Nephron progenitor cell (in vitro differentiated cells): Measurements from ENCODE around the gene LCAT.
"Not testable (repeated sequence)": the region's sequence is repeated elsewhere in the genome, so short reads cannot be mapped to it uniquely, and the experiment has no call there.

ENCODE experiments used
- DNase-seq: peaks from one replicate; pipeline ENCODE4 v3.0.0; 2021
- H3K27ac Mint-ChIP-seq: 2 replicates; pipeline ENCODE4 v1.8.0; 2021; ENCODE audit warnings: mild to moderate bottlenecking, moderate library complexity, mixed read lengths
- H3K27me3 Mint-ChIP-seq: 2 replicates; pipeline ENCODE4 v1.8.0; 2021; ENCODE audit warnings: mild to moderate bottlenecking, low read depth, mixed read lengths; ENCODE audit not compliant: poor library complexity
- H3K36me3 Mint-ChIP-seq: 2 replicates; pipeline ENCODE4 v1.8.0; 2021; ENCODE audit warnings: low read depth, mixed read lengths
- H3K4me1 Mint-ChIP-seq: 2 replicates; pipeline ENCODE4 v1.8.0; 2021; ENCODE audit warnings: mixed read lengths
- H3K4me3 Mint-ChIP-seq: 2 replicates; pipeline ENCODE4 v1.8.0; 2021; ENCODE audit warnings: mild to moderate bottlenecking, moderate library complexity, mixed read lengths
- H3K9me3 Mint-ChIP-seq: 2 replicates; pipeline ENCODE4 v1.8.0; 2021; ENCODE audit warnings: mild to moderate bottlenecking, moderate library complexity, mixed read lengths
- CTCF ChIP-seq: fragments of 200-600 bp; sonication (generic); IDR thresholded peaks from 2 replicates; pipeline ENCODE4 v1.5.0; 2021; ENCODE audit warnings: antibody characterized with exemption

LCAT gene

GRCh38 chr16:67941469-67942199 is 2.3 kb downstream of the LCAT start:
- Mint-ChIP-seq H3K27me3 (no peaks in the 10 kb centered on the region), H3K27ac (no peak overlapping the region), H3K36me3 (no peaks in the 10 kb centered on the region), H3K9me3 (no peaks in the 10 kb centered on the region), H3K4me3 (no peak overlapping the region), H3K4me1 (peaks cover 20% of the 10 kb centered on the region)
- DNase-seq, result no peak
- no peak for TF ChIP-seq CTCF

- Mint-ChIP-seq H3K4me1 (peaks cover 21% of the 10 kb centered on the region), H3K27ac (peak overlapping the region; percentile 29), H3K9me3 (no peaks in the 10 kb centered on the region), H3K27me3 (no peaks in the 10 kb centered on the region), H3K4me3 (no peak overlapping the region), H3K36me3 (no peaks in the 10 kb centered on the region)
- no peak for TF ChIP-seq CTCF
- DNase-seq, result no peak
These were observed 3.4 kb downstream of the LCAT start for GRCh38 chr16:67940446-67941089.

- DNase-seq, result no peak
- TF ChIP-seq CTCF, result no peak
- Mint-ChIP-seq H3K4me3 (no peak overlapping the region), H3K27me3 (peaks cover 3% of the 10 kb centered on the region), H3K27ac (no peak overlapping the region), H3K4me1 (peaks cover 28% of the 10 kb centered on the region), H3K9me3 (no peaks in the 10 kb centered on the region), H3K36me3 (no peaks in the 10 kb centered on the region)
These were observed 4.1 kb downstream of the LCAT start for GRCh38 chr16:67939507-67940445.

- H3K4me3 Mint-ChIP-seq, result peak overlapping the region; percentile 100
- not testable (repeated sequence) for H3K27ac Mint-ChIP-seq
These were observed 6.2 kb downstream of the LCAT start for GRCh38 chr16:67937713-67938112.

GRCh38 chr16:67936880-67937605 is 6.9 kb downstream of the LCAT start:
- Mint-ChIP-seq H3K27ac (peak overlapping the region; percentile 76), H3K4me3 (peak overlapping the region; percentile 100), H3K4me1 (peaks cover 37% of the 10 kb centered on the region), H3K36me3 (peaks cover 6% of the 10 kb centered on the region), H3K27me3 (peaks cover 9% of the 10 kb centered on the region), H3K9me3 (no peaks in the 10 kb centered on the region)
- no peak for TF ChIP-seq CTCF
- DNase-seq, result no peak

More at GRCh38 chr16:67937713-67938112, 6.2 kb downstream of the LCAT start:
- peaks cover 40% of the 10 kb centered on the region for H3K4me1 Mint-ChIP-seq
- H3K9me3 Mint-ChIP-seq, H3K36me3 Mint-ChIP-seq, DNase-seq, H3K27me3 Mint-ChIP-seq: not testable (repeated sequence)
